ENCODE measurements around the gene LAMB3. TPM values are rescaled to one million over a fixed set of nuclear protein-coding genes. Genes with fewer than 3 reads are reported as not detected.

LAMB3 gene
- total RNA-seq, 1 donor from 2014 or later = 4.2 TPM

DNA sequence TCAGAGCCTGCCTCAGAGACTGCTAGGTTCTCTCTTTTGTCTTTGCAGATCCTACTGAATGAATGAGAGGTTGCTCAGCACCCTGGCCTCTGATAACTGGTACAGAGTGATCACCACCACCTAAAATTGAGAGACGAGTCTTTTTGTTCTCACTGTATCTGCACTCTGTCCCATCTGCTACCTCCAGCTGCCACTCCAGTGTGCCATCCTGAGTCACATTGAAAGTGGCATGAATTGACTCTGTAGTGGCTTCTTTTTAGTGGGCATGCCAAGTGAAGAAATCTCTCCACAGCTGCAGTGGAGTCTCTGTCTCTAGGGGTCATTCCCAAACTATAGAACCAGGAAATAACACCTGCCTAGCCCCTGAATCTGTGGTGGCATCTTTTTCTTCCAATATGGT lies 54.0 kb downstream of the LAMB3 start:
- no peak for TF ChIP-seq CTCF (IDR thresholded peaks at IDR 0.05; ENCODE audit: insufficient read depth, low read depth, low read length)
- TF ChIP-seq EZH2 (IDR thresholded peaks at IDR 0.05; ENCODE audit: insufficient read depth, low read length) = no peak
- Histone ChIP-seq H3K9me3 (ENCODE audit: insufficient read depth, low read depth, low read length) (no peaks in the 10 kb centered on the region), H3K4me3 (ENCODE audit: insufficient read depth, low read depth, low read length) (no peak overlapping the region), H2AFZ (ENCODE audit: low read depth, low read length) (no peak overlapping the region), H3K27ac (ENCODE audit: low read depth, low read length) (no peak overlapping the region), H3K36me3 (ENCODE audit: insufficient read depth, low read length) (no peaks in the 10 kb centered on the region), H3K27me3 (ENCODE audit: insufficient read depth, low read length) (no peaks in the 10 kb centered on the region), H4K20me1 (ENCODE audit: insufficient read depth, low read length) (no peaks in the 10 kb centered on the region), H3K9ac (ENCODE audit: low read length) (no peak overlapping the region), H3K4me2 (ENCODE audit: low read length) (no peak overlapping the region), H3K79me2 (ENCODE audit: insufficient read depth, low read length) (no peaks in the 10 kb centered on the region), H3K4me1 (ENCODE audit: insufficient read depth, low read length) (no peaks in the 10 kb centered on the region)
- Mint-ChIP-seq H3K4me1 (ENCODE audit: low read depth, unreplicated experiment) (no peaks in the 10 kb centered on the region), H3K36me3 (ENCODE audit: low read depth, unreplicated experiment) (no peaks in the 10 kb centered on the region), H3K27ac (ENCODE audit: unreplicated experiment) (no peak overlapping the region), H3K9me3 (ENCODE audit: unreplicated experiment) (no peaks in the 10 kb centered on the region), H3K27me3 (ENCODE audit: low read depth, unreplicated experiment) (peaks cover 30% of the 10 kb centered on the region), H3K4me3 (ENCODE audit: unreplicated experiment) (no peak overlapping the region)
- DNase-seq (ENCODE audit: low read depth) = no peak
- FAIRE-seq = no peak

- no peaks in the 10 kb centered on the region for H3K4me1 ChIP-seq (ENCODE audit: insufficient read depth, low read length)
- no peaks in the 10 kb centered on the region for H3K9me3 ChIP-seq (ENCODE audit: insufficient read depth, low read depth, low read length)
- no peak overlapping the region for H3K27ac Mint-ChIP-seq (ENCODE audit: unreplicated experiment)
- H3K36me3 ChIP-seq (ENCODE audit: insufficient read depth, low read length) = no peaks in the 10 kb centered on the region
- no peaks in the 10 kb centered on the region for H3K27me3 ChIP-seq (ENCODE audit: insufficient read depth, low read length)
- H3K27ac ChIP-seq (ENCODE audit: low read depth, low read length) = no peak overlapping the region
- H3K79me2 ChIP-seq (ENCODE audit: insufficient read depth, low read length) = no peaks in the 10 kb centered on the region
- H3K4me3 ChIP-seq (ENCODE audit: insufficient read depth, low read depth, low read length) = no peak overlapping the region
- H3K4me2 ChIP-seq (ENCODE audit: low read length) = no peak overlapping the region
- no peaks in the 10 kb centered on the region for H3K36me3 Mint-ChIP-seq (ENCODE audit: low read depth, unreplicated experiment)
- no peak overlapping the region for H3K4me3 Mint-ChIP-seq (ENCODE audit: unreplicated experiment)
- no peak for TF ChIP-seq CTCF (IDR thresholded peaks at IDR 0.05; ENCODE audit: insufficient read depth, low read depth, low read length)
- TF ChIP-seq EZH2 (IDR thresholded peaks at IDR 0.05; ENCODE audit: insufficient read depth, low read length) = no peak
- peaks cover 33% of the 10 kb centered on the region for H3K27me3 Mint-ChIP-seq (ENCODE audit: low read depth, unreplicated experiment)
- no peaks in the 10 kb centered on the region for H4K20me1 ChIP-seq (ENCODE audit: insufficient read depth, low read length)
- no peak for FAIRE-seq
- H3K9me3 Mint-ChIP-seq (ENCODE audit: unreplicated experiment) = no peaks in the 10 kb centered on the region
- H3K9ac ChIP-seq (ENCODE audit: low read length) = no peak overlapping the region
- no peak overlapping the region for H2AFZ ChIP-seq (ENCODE audit: low read depth, low read length)
- DNase-seq (ENCODE audit: low read depth) = no peak
- no peaks in the 10 kb centered on the region for H3K4me1 Mint-ChIP-seq (ENCODE audit: low read depth, unreplicated experiment)
These were observed 54.7 kb downstream of the LAMB3 start for GRCh38 chr1:209597499-209597898.

GRCh38 chr1:209595599-209596285 lies 56.5 kb downstream of the LAMB3 start:
- H3K27me3 Mint-ChIP-seq (ENCODE audit: low read depth, unreplicated experiment) = peaks cover 34% of the 10 kb centered on the region
- FAIRE-seq = no peak
- no peaks in the 10 kb centered on the region for H3K9me3 Mint-ChIP-seq (ENCODE audit: unreplicated experiment)

More at GRCh38 chr1:209595599-209596285, 56.5 kb downstream of the LAMB3 start:
- Mint-ChIP-seq H3K4me3 (ENCODE audit: unreplicated experiment) (no peak overlapping the region), H3K27ac (ENCODE audit: unreplicated experiment) (no peak overlapping the region), H3K4me1 (ENCODE audit: low read depth, unreplicated experiment) (no peaks in the 10 kb centered on the region), H3K36me3 (ENCODE audit: low read depth, unreplicated experiment) (no peaks in the 10 kb centered on the region)
- H4K20me1 ChIP-seq (ENCODE audit: insufficient read depth, low read length) = no peaks in the 10 kb centered on the region
- H3K4me3 ChIP-seq (ENCODE audit: insufficient read depth, low read depth, low read length) = no peak overlapping the region
- no peak for DNase-seq (ENCODE audit: low read depth)
- H3K79me2 ChIP-seq (ENCODE audit: insufficient read depth, low read length) = no peaks in the 10 kb centered on the region
- no peaks in the 10 kb centered on the region for H3K9me3 ChIP-seq (ENCODE audit: insufficient read depth, low read depth, low read length)
- H3K9ac ChIP-seq (ENCODE audit: low read length) = no peak overlapping the region
- H3K27ac ChIP-seq (ENCODE audit: low read depth, low read length) = no peak overlapping the region
- no peak overlapping the region for H3K4me2 ChIP-seq (ENCODE audit: low read length)
- no peak overlapping the region for H2AFZ ChIP-seq (ENCODE audit: low read depth, low read length)
- H3K27me3 ChIP-seq (ENCODE audit: insufficient read depth, low read length) = no peaks in the 10 kb centered on the region
- TF ChIP-seq EZH2 (IDR thresholded peaks at IDR 0.05; ENCODE audit: insufficient read depth, low read length) = no peak
- no peak for TF ChIP-seq CTCF (IDR thresholded peaks at IDR 0.05; ENCODE audit: insufficient read depth, low read depth, low read length)
- no peaks in the 10 kb centered on the region for H3K4me1 ChIP-seq (ENCODE audit: insufficient read depth, low read length)
- no peaks in the 10 kb centered on the region for H3K36me3 ChIP-seq (ENCODE audit: insufficient read depth, low read length)

Measured in astrocyte (in vitro differentiated cells and primary cell).